AG09309 (cell line): ENCODE measurements around the gene NFKBIE.

Source experiments
- DNase-seq: peaks from one replicate; pipeline ENCODE4 v3.0.0-alpha.2; 2010; ENCODE audit warnings: low read depth
- H3K4me3 ChIP-seq: 2 replicates; pipeline ENCODE4 v1.5.1; 2011; ENCODE audit warnings: mild to moderate bottlenecking, low read depth, low read length, moderate library complexity; ENCODE audit not compliant: control insufficient read depth
- TF ChIP-seq, protein P1 (sequence below): IDR thresholded peaks from 2 replicates; pipeline ENCODE4 v1.5.1; 2011; ENCODE audit warnings: mild to moderate bottlenecking, low read depth, low read length, inconsistent platforms; ENCODE audit not compliant: insufficient read depth, control insufficient read depth; ENCODE audit errors: missing control alignments

Gene NFKBIE

DNA sequence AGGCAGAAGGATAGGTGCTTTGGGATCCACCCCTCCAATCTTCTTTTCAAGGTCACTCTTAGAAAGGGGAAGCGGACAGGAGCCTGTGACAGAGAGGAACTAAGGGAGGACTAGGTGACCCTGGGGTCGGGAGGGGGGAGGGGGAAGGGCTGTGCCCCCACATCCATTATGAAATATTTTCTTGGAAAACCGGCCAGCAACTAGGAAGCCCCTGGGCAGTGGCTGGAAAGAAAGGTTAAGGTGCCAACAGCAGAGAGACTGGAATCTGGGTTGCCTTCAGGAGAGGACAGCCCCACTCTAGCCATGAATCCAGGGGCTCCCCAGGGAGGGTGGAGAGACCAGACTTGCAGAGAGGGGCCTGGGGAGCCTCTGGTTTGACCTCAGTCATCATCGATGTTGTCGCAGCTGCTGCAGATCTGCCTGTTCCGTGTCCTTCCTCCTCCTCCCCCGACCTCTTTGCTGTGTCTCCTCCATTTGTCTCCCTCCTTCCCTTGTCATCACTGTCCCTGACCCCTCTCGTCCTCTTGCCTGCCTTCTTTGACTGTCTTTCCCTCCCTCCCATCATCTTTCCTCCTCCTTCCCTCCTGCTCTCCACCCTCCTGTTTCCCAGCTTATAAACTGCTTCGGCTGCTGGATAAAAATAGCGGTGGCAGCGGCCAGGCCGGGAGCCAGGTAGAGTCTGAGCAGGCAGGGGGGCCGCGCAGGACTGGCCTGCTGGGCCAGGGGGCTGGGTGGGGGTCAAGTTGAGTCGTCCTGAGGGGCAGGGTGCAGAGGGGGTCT lies 38.8 kb downstream of the NFKBIE start:
- DNase-seq: no peak
- no peak overlapping the region for H3K4me3 ChIP-seq
- TF ChIP-seq, protein P1, sequence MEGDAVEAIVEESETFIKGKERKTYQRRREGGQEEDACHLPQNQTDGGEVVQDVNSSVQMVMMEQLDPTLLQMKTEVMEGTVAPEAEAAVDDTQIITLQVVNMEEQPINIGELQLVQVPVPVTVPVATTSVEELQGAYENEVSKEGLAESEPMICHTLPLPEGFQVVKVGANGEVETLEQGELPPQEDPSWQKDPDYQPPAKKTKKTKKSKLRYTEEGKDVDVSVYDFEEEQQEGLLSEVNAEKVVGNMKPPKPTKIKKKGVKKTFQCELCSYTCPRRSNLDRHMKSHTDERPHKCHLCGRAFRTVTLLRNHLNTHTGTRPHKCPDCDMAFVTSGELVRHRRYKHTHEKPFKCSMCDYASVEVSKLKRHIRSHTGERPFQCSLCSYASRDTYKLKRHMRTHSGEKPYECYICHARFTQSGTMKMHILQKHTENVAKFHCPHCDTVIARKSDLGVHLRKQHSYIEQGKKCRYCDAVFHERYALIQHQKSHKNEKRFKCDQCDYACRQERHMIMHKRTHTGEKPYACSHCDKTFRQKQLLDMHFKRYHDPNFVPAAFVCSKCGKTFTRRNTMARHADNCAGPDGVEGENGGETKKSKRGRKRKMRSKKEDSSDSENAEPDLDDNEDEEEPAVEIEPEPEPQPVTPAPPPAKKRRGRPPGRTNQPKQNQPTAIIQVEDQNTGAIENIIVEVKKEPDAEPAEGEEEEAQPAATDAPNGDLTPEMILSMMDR: no peak

DNA sequence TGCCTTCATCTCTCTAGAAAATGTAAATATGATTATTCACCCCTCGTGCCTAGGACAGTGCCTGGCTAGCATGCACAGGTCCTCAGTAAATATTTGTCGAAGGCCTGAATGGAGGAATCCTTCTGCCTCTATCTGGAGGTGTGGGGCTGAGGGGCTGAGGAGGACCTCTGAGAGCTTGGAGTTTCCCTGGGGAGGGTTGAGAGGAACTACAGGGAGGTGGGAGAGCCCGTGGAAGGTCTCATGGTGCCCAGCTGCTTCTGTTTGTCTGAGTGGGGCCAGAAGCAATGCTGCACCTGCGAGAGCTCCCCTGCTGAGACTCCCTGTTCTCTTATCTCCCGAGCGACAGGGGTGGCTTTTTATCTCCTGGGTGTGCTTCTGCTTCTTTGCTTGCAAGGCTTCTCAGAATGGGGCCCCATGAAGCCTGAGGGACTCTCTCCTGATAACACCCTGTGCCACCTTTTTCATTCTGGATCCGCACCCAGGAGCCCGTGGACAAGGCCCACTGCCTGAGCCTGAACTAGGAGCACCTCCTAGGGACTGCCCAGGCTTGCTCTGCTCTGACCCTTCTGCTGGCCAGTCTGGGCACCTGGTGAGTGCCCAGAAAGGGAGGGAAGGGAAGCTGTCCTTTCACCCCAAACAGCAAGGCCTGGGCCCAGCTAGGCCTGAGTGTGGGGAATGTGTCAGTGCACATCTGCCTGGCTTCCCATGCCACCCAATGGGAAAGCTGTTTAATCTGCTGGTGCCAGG lies 39.6 kb downstream of the NFKBIE start:
- H3K4me3 ChIP-seq: no peak overlapping the region
- TF ChIP-seq, protein P1: no peak
- DNase-seq: no peak

DNA sequence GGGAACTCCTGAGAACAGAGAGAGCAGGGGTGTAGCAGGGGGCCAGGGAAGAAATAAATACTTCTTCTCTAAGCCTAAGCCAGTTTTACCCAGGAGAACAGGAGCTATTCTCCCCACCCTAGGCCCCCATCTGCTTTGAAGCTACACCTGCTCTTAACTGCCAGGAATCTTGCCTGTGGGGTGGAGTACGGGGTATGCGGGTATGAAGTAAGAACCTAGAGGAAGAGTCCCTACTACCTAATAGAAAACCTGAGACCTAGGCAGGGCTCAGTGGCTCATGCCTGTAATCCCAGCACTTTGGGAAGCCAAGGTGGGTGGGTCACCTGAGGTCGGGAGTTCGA lies 40.4 kb downstream of the NFKBIE start:
- no peak overlapping the region for H3K4me3 ChIP-seq
- no peak for DNase-seq
- TF ChIP-seq, protein P1: no peak

DNA sequence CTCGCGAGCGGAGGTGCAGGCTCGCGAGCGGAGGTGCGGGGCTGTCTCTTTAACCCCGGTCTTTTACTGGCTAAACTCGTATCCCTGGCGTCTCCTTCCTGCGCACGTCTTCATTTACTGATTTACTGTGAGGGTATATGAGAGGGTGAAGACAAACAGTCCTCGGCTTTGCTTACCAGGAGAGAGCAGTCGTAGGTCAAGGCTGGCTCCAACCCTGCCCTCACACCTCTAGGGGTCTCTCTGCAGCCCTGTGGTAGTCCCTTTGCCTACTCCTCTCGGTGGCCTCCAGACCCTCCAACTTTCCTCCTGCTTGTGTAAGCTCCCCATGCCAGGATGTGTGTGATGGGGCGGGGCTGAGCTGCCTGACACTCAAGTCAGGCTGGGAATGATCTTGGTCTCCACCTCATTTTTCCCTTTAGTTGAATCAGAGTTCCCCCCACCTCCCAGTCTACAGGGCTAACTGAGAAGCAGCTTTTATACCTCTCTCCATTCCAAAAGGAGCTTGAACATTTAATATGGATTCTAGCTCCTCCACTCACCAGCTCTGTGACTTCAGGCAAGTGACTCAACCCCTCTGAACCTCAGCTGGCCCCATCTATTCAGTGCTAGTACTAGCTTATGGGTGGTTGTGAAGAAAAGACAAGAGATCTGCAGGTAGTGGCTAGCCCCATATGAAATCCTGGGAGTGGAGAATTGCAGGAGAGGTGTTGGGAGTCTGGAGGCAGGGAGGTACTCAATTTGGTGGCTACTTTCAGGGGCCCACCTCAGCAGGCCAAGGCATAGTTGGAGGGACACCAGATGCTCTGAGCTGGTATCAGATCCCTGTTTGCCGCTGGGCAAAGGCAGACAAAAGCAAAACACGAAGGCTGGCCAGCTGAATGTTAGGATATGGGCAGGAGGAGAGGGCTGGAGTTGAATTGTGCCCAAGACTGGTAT lies 41.1 kb downstream of the NFKBIE start:
- TF ChIP-seq, protein P1: no peak
- H3K4me3 ChIP-seq: peak overlapping the region; percentile 49
- no peak for DNase-seq

DNA sequence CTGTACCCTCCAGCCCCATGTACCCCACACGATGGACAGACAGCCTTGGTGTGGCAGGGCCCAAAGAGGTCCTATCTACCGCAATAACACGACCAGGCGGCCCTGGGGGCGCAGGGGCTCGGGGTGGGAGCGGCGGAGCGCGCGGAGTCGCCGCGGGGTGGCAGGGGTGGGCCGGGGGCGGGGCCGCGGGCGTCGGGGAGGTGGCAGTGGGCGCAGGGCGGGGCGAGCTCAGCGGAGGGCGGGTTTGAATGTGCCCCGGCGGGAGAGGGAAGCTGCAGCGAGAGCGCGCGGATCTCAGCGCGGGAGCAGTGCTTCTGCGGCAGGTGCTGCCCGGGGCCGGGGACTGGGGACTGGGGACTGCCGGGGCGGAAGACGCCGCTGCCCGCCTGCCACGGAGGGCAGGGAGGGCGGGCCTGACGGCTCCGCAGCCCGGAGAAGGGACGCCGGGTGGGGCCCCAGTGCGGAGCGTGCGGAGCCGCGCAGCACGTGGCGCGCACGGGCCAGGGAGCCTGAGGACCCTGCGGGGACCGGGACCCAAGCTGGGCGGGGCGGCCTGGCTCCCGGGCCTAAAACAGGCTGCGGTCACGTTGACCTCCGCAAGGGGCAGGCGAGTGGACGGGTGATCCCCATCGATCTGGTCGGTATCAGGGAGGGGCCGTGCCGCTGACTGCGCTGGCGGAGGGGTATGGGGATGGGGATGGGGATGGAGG lies 41.9 kb downstream of the NFKBIE start, which contains the start of gene SLC29A1:
Gene SLC29A1 (plus strand): TSS at position 277 of the 710 bp plus-strand sequence. CDS start 3,719 bp downstream, outside the sequence.
- peak within 1 kb of the TSS; percentile 49 for H3K4me3 ChIP-seq
- TF ChIP-seq, protein P1: no peak
- no peak for DNase-seq
